ENCODE data around the gene HGD.

The HGD gene

GRCh38 chr3:120587332-120587975 is 94.6 kb downstream of the HGD start:
- DNase-seq (ENCODE audit: low read depth): no peak

Data from stimulated activated CD8-positive, alpha-beta memory T cell treated with anti-CD3 and anti-CD28 coated beads, Interleukin-15, amount 100 ng/mL, for 24 hours (primary cell).